Measurements from ENCODE around the gene BCKDHA.

DNA sequence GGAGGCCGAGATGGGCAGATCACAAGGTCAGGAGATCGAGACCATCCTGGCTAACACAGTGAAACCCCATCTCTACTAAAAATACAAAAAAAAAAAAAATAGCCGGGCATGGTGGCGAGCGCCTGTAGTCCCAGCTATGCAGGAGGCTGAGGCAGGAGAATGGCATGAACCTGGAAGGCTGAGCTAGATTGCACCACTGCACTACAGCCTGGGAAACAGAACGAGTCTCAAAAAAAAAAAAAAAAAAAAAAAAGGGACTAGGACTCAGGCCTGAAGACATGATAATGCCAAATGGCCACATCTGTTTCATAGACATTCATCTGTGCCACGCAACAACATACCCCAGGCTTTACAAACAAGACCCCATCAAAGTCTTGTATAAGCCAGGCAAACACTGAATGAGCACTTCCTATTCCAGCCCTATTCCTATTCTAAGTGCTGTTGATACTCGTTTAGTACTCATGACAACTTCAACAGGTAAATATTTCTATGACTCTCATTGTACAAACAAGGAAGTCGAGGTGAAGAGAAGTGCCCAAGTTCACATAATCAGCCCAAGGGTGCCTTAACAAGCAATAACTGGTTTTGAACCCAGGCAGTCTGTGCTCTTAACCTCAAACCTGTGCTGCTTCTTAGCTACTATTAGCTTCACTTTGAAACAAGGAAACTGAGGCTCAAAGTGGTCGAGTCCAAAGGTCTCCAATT, 35.3 kb upstream of the BCKDHA start:
- TF ChIP-seq EZH2phosphoT487 (IDR thresholded peaks at IDR 0.05; ENCODE audit: borderline replicate concordance, low read depth, low read length): no peak
- TF ChIP-seq, protein P1, sequence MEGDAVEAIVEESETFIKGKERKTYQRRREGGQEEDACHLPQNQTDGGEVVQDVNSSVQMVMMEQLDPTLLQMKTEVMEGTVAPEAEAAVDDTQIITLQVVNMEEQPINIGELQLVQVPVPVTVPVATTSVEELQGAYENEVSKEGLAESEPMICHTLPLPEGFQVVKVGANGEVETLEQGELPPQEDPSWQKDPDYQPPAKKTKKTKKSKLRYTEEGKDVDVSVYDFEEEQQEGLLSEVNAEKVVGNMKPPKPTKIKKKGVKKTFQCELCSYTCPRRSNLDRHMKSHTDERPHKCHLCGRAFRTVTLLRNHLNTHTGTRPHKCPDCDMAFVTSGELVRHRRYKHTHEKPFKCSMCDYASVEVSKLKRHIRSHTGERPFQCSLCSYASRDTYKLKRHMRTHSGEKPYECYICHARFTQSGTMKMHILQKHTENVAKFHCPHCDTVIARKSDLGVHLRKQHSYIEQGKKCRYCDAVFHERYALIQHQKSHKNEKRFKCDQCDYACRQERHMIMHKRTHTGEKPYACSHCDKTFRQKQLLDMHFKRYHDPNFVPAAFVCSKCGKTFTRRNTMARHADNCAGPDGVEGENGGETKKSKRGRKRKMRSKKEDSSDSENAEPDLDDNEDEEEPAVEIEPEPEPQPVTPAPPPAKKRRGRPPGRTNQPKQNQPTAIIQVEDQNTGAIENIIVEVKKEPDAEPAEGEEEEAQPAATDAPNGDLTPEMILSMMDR (conservative IDR thresholded peaks at IDR 0.05; ENCODE audit: low read length): no peak

All from OCI-LY7 (cell line).